Keratinocyte (primary cell): ENCODE data around the gene MAFF.

Experiments
- EZH2 ChIP-seq: IDR thresholded peaks from one replicate; pipeline ENCODE4 v1.6.1; 2012; ENCODE audit warnings: inconsistent platforms, mild to moderate bottlenecking, low read length, moderate library complexity
- TF ChIP-seq, protein P1 (sequence below), 3 experiments: IDR thresholded peaks in 1 of 3; conservative IDR thresholded peaks in 1 of 3; optimal IDR thresholded peaks in 1 of 3; 2 replicates in 2 of 3; 3 replicates in 1 of 3; pipeline versions ENCODE3 to v1.5.1; 2011; ENCODE audit warnings: low read length in 3 of 3, mild to moderate bottlenecking in 3 of 3, moderate library complexity in 2 of 3, control low read depth in 1 of 3, inconsistent platforms in 1 of 3; ENCODE audit not compliant: insufficient read depth in 2 of 3; ENCODE audit errors: extremely low read depth in 1 of 3

DNA sequence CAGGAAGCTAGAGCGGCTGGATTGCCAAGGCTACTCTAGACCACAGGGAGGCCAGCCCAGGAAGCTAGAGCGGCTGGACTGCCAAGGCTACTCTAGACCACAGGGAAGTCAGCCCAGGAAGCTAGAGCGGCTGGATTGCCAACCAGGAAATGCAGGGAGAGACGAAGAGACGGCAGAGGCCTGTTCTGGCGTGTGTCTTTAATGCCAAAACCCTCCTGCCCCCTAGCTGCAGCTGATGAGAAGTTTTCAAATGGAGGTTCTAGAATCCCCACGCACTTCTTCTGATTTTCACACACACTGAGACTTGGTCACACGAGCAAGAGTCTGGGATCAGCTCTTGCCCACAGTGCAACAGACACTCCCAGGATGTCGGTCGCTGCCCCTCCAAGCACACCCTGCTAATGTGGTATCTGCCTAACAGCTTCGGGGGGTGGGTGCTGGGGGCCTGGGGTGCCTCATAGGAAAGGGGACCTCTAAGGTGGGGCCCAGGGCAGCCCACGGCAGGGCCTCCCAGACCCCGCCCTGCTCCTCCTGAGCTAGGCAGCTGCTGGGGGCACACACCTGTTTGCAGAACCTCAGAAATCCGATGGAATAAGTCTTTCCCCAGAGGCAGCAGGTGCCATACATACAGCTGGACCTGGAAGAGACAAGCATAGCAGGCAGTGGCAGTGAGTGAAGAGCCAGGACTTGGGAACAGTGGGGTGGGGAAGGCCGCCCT lies 28.5 kb downstream of the MAFF start:
- TF ChIP-seq, protein P1, sequence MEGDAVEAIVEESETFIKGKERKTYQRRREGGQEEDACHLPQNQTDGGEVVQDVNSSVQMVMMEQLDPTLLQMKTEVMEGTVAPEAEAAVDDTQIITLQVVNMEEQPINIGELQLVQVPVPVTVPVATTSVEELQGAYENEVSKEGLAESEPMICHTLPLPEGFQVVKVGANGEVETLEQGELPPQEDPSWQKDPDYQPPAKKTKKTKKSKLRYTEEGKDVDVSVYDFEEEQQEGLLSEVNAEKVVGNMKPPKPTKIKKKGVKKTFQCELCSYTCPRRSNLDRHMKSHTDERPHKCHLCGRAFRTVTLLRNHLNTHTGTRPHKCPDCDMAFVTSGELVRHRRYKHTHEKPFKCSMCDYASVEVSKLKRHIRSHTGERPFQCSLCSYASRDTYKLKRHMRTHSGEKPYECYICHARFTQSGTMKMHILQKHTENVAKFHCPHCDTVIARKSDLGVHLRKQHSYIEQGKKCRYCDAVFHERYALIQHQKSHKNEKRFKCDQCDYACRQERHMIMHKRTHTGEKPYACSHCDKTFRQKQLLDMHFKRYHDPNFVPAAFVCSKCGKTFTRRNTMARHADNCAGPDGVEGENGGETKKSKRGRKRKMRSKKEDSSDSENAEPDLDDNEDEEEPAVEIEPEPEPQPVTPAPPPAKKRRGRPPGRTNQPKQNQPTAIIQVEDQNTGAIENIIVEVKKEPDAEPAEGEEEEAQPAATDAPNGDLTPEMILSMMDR (optimal IDR thresholded peaks at IDR 0.05 in 1 of 3, IDR thresholded peaks at IDR 0.05 in 1 of 3, conservative IDR thresholded peaks at IDR 0.05 in 1 of 3; ENCODE audit: extremely low read depth in 1 of 3, insufficient read depth in 2 of 3, low read length in 3 of 3), result peak; percentile 68 to 78 (median 75)
- no peak for TF ChIP-seq EZH2
